Measurements from ENCODE around the gene ZNF526. TPM values are rescaled to one million over a fixed set of nuclear protein-coding genes. Genes with fewer than 3 reads are reported as not detected.

Gene ZNF526
- total and polyA plus RNA-seq, 9 of the 15 experiments (the other 6 are each of a cell fraction or from before 2014, with no cell fraction given) = 1.3 to 17.9 (median 6.2) TPM

GRCh38 chr19:42229855-42230351, 9.8 kb downstream of the ZNF526 start (continued):
- TF ChIP-seq ZBTB26 (CRISPR knock-in tag; IDR thresholded peaks at IDR 0.05) = no peak
- no peak for TF ChIP-seq CHD4 (IDR thresholded peaks at IDR 0.05; ENCODE audit: insufficient read depth, insufficient replicate concordance, low read depth, low read length, poor library complexity, severe bottlenecking)
- no peak for TF ChIP-seq MCM7 (IDR thresholded peaks at IDR 0.05)
- no peak for TF ChIP-seq SAFB2 (IDR thresholded peaks at IDR 0.05; ENCODE audit: borderline replicate concordance, low read depth, low read length, severe bottlenecking)
- no peak for TF ChIP-seq SMAD3 (CRISPR knock-in tag; conservative IDR thresholded peaks at IDR 0.05)
- TF ChIP-seq ZNF23 (CRISPR knock-in tag; IDR thresholded peaks at IDR 0.05) = no peak
- no peak for TF ChIP-seq ZBTB7A (IDR thresholded peaks at IDR 0.05; ENCODE audit: borderline replicate concordance, control insufficient read depth, low read depth, low read length)
- no peak for TF ChIP-seq THAP12 (CRISPR knock-in tag; IDR thresholded peaks at IDR 0.05)
- TF ChIP-seq ZNF592 (IDR thresholded peaks at IDR 0.05) = no peak; the same call in 1 of the 2 replicates
- no peak for TF ChIP-seq ZNF263 (CRISPR knock-in tag; IDR thresholded peaks at IDR 0.05; ENCODE audit: borderline replicate concordance)
- peak; percentile 32; the same call in 1 of the 2 replicates for TF ChIP-seq EP300 (IDR thresholded peaks at IDR 0.05; ENCODE audit: low read length)
- TF ChIP-seq KLF6 (CRISPR knock-in tag; IDR thresholded peaks at IDR 0.05; ENCODE audit: borderline replicate concordance) = no peak
- peak; percentile 49 for TF ChIP-seq TCF3 (CRISPR knock-in tag; IDR thresholded peaks at IDR 0.05)
- TF ChIP-seq ZNF780A (CRISPR knock-in tag; IDR thresholded peaks at IDR 0.05) = no peak
- no peak for TF ChIP-seq PTRF (tag; IDR thresholded peaks at IDR 0.05)
- TF ChIP-seq LEF1 (IDR thresholded peaks at IDR 0.05) = peak; percentile 73; the same call in 1 of the 2 replicates
- no peak for TF ChIP-seq NEUROD1 (IDR thresholded peaks at IDR 0.05; ENCODE audit: borderline replicate concordance, low read depth, low read length, partially characterized antibody)
- TF ChIP-seq MAFF (IDR thresholded peaks at IDR 0.05; ENCODE audit: low read length) = peak; percentile 73

Measured in K562 (cell line).